GM19463 (cell line): Measurements from ENCODE around the gene PLEKHG4.

Source experiments
- ATAC-seq: cut with Tn5 transposase; IDR thresholded peaks from one replicate; pipeline ENCODE4 v1.9.1; 2021; ENCODE audit warnings: mild to moderate bottlenecking, moderate library complexity; ENCODE audit not compliant: unreplicated experiment

PLEKHG4 gene

DNA sequence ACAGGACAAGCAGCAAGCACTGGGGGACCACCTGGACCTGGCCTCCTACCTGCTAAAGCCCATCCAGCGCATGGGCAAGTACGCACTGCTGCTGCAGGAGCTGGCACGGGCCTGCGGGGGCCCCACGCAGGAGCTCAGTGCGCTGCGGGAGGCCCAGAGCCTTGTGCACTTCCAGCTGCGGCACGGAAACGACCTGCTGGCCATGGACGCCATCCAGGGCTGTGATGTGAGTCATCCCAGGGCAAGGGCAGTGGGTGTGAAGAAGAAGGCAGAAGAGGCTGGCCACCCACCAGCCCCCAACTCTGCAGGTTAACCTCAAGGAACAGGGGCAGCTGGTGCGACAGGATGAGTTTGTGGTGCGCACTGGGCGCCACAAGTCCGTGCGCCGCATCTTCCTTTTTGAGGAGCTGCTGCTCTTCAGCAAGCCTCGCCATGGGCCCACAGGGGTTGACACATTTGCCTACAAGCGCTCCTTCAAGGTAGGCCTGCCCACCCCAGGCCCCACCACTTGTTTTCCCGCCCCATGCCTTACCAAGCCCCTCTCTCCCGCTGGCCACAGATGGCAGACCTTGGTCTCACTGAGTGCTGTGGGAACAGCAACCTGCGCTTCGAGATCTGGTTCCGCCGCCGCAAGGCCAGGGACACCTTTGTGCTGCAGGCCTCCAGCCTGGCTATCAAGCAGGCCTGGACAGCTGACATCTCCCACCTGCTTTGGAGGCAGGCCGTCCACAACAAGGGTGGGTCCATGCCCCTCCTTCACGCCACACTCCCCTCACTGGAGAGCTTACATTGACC, 7.3 kb downstream of the PLEKHG4 start:
- no peak for ATAC-seq

- ATAC-seq = no peak
Observed at GRCh38 chr16:67287960-67288359, 8.6 kb downstream of the PLEKHG4 start.

- no peak for ATAC-seq
Observed at GRCh38 chr16:67291461-67291860, 12.1 kb downstream of the PLEKHG4 start.

DNA sequence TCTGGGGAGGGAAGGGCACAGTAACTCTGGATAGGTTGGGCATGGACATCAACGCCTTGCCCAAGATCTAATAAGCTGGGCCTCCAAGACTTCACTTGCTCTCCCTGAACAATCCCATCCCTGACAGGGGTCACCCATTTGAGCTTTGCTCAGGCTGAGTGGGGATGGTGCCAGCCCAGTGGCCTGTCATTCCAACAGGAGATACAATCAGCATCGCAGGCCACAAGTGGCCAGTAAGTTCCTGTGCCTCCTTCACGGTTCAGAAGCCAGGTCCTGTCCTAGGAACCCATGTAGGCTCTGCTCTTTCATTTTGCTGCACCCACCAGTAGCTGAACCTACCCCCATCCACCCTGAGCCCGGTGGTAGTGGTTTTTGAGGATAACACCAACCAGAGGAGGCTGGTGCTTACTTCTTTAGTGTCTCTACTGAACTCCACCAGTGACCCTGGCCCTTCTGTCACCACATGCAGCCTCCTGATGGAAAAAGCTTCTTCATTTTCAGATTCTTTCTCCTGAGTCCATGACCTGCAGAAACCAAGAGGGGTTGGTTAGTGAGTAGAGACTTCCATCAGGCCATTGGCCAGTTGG, 14.9 kb downstream of the PLEKHG4 start:
- no peak for ATAC-seq

DNA sequence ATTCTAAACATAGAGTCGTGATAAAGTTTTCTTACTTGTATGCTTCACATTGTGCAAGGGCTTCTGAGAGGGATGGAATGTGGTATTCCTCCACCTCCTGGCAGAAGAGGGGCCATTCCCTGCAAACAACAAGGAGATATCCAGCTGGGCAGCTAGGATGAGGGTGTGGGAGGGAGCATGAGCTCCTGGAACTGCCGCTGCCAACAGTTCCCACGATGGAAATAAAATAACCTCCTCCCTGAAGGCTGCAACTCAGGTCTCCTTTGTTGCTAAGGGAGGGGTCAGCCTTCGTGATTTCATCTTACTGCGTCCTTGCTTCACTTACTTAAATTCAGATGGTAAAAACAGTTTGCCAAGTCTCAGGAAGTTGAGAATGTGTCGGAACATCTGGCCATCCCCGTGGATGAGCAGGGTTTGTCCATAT, 15.6 kb downstream of the PLEKHG4 start:
- ATAC-seq = no peak

- ATAC-seq = no peak
Observed at GRCh38 chr16:67296420-67296819, 17.1 kb downstream of the PLEKHG4 start.

DNA sequence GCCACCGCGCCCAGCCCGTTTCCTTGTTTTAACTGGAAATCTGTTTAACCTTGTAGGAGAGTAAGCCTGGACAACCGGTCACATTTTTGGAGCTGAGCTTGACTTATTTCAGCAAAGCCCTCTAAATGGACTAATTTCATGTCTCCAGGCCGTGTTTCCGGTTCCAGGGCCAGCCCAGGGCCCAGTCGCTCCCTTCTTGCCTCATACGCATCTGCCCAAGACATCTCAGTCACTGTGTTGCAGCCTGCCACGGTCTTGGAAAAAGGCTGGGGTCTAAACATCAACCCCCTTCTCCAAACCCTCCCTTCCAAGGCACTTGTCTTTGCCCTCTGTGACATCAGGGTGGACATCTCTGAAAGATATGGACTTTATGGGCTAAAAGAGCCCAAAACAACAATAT, 18.9 kb downstream of the PLEKHG4 start:
- no peak for ATAC-seq

GRCh38 chr16:67299269-67299668, 19.9 kb downstream of the PLEKHG4 start:
- no peak for ATAC-seq

DNA sequence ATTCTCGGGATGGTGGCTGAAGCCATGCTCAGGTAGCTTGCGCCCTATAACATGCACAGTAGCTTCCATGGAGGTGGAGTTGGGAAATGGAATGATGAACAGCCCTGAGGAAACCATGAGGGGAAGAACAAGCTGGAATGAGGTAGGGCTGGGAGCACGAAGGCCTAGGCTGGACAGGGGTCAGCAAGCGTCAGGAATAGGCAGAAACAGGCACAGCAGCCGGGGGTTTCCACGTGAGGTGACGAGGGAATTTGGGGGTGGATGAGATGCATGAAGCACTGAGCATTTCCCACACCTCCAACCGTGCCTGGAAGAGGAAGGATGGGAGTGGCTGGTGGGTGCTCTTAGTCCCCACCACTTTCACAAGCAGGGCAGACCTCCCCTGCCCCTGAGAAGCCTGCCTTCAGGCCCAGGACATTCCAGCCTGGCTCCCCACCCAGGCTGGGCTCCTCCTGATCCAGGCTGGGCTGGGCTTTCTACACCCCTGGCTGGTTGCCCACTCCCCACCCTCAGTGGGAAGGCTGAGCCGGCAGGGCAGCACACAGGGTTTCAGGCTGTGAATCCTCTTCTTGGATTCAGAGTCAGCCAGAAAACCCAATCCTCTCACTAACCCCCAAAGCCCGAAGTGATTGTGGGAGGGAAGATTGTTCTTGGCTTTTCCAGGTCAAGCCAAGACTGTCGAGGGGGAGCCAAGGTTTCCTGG, 21.9 kb downstream of the PLEKHG4 start:
- ATAC-seq = no peak

DNA sequence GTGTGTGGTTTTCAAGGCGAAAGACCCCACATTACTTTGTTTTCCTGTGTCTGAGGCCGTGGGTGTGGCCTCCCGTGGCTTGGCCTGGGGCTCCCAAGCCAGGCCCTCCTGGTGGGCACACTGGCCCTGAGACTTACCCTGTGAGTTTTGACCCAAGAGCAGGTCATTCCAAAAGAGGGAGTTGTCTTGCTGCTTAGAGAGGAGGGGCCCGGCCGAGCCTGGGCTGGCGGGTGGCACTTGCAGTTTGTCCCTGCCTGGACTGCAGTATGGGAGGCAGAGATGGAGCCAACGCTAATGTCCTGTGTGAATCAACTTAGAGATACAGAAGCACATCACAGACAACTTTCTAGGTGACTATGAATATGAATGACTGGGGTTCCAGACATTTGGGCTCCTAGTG, 22.7 kb downstream of the PLEKHG4 start:
- no peak for ATAC-seq

DNA sequence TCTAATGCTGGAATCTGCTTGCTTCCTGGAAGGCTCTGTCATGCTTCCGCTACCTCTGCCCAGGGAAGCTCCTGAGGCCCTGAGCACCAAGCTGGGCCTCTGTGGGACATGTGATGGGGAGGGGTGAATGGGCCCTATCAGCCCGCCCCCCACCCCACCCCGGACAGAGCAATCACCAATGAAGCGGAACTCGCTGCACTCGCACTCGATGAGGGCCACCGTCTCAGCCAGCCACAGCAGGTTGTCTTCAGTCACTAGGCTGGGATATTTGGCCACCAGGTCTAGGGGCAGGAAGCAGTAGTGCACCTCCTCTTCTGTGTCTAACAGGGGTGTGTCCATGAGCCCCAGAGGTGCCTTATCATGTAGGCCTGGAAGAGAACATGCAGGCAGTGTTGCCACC, 23.6 kb downstream of the PLEKHG4 start:
- no peak for ATAC-seq

DNA sequence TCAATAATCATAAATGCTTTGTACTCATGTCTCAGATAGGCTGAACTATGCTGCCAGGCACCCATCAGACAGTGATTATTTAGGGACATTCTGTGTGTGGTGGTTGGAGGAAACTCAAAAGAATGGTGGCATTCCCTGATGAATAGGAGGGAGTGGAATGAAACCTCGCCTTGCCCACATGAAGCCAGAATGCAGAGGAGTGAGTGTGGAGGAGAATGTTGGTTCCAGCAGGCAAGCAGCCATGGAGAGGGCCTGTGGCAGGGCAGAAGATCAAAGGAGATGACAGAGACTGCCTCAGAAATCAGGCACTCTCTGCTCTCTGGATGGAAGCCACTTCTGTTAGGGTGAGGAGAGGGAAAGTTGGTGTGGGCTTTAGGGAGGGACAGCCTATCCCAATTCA, 24.7 kb downstream of the PLEKHG4 start:
- ATAC-seq = no peak

GRCh38 chr16:67305216-67306071, 26.1 kb downstream of the PLEKHG4 start:
- ATAC-seq = no peak

- ATAC-seq = no peak
Observed at GRCh38 chr16:67310561-67310960, 31.2 kb downstream of the PLEKHG4 start.

DNA sequence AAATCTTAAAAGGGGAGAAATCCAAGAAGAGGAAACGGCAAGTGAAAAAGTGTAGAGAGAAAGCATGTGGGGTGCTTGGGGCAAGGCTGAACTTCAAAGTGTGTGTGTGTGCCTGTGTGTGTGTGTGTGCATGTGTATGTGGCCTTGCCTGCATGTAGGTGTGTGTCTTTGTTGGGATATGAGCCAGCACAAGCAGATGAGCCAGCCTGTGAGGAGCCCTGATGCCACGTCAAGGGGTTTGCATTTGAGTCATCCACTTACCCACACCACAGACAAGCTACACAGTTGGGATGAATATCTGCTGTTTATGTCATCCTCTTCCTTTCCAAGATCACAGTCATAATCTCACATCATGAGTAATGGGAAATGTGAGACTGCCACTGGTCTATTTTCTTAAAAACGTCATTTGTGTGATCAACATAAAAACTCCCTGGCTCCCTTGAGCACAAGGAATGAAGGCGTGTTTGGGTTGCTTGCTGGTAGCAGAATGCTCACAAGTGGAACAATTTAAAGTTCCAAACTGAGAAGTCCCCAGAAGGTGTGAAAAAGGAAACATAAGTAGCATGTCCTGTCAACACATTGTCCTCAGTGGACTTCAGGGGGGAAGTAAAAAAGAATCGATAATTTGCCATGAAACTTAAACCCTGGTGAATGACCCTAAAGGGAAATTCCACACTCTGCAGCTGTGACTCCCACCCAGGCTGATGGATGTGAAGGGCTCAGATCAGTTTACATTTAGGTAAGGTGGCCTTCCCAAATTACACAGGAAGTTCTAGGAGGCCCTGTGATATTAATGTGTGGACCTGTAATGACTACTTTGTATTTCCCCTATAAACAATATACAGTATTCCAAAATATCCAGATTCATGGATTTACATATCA, 32.5 kb downstream of the PLEKHG4 start:
- ATAC-seq = peak; percentile 93

GRCh38 chr16:67312719-67313118, 33.4 kb downstream of the PLEKHG4 start:
- no peak for ATAC-seq

GRCh38 chr16:67317853-67318252, 38.5 kb downstream of the PLEKHG4 start:
- ATAC-seq = no peak

DNA sequence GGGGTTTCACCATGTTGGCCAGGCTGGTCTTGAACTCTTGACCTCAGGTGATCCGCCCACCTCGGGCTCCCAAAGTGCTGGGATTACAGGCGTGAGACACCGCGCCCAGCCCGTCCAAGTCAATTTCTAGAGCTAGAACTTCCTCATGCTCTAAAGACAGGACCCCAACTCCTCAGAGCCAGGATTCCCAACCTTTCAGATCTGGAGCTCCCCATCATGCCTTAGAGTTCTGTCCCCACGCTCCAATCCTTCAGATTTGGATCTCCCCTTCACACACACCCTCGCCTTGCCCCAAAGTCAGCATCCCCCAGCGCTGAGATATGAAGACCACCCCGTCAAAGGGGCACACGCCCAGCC, 46.8 kb downstream of the PLEKHG4 start:
- no peak for ATAC-seq

- peak; percentile 57 for ATAC-seq
Observed at GRCh38 chr16:67326472-67327309, 47.4 kb downstream of the PLEKHG4 start, which contains the start of the genes KCTD19 and LRRC36. TSS of gene KCTD19 (minus strand) at chr16:67326741. CDS start at chr16:67326707, 34 bp downstream. TSS of gene LRRC36 (plus strand) at chr16:67326815. CDS start at chr16:67326863, 48 bp downstream.
